Liver (tissue), 9 donors: ENCODE measurements around the gene PRR22. TPM values are rescaled to one million over a fixed set of nuclear protein-coding genes. Genes with fewer than 3 reads are reported as not detected.

Experiments used
- DNase-seq: peaks from one replicate; pipeline ENCODE4 v3.0.0-alpha.2; 2017; ENCODE audit warnings: low spot score
- H3K27ac ChIP-seq, 2 donors: one replicate each; pipeline ENCODE4 v1.7.0; 2013; ENCODE audit warnings: inconsistent platforms in 2 of 2, low read length in 2 of 2, control low read depth in 1 of 2, low read depth in 1 of 2, mild to moderate bottlenecking in 1 of 2
- H3K27me3 ChIP-seq, 4 donors: one replicate each; pipeline versions ENCODE4 v1.6.1 to v1.7.0; 2013; ENCODE audit warnings: low read length in 3 of 4, inconsistent platforms in 1 of 4, mild to moderate bottlenecking in 1 of 4, moderate library complexity in 1 of 4; ENCODE audit not compliant: control insufficient read depth in 4 of 4, insufficient read depth in 4 of 4
- H3K36me3 ChIP-seq, 4 donors: one replicate each; pipeline versions ENCODE4 v1.6.1 to v1.7.0; 2013; ENCODE audit warnings: low read length in 3 of 4, mild to moderate bottlenecking in 3 of 4, low read depth in 1 of 4, moderate library complexity in 1 of 4; ENCODE audit not compliant: control insufficient read depth in 4 of 4, insufficient read depth in 3 of 4
- H3K4me1 ChIP-seq, 4 donors: one replicate each; pipeline versions ENCODE4 v1.6.1 to v1.7.0; 2013; ENCODE audit warnings: low read length in 3 of 4, mild to moderate bottlenecking in 3 of 4, moderate library complexity in 1 of 4; ENCODE audit not compliant: control insufficient read depth in 4 of 4, insufficient read depth in 4 of 4
- H3K4me3 ChIP-seq, 3 donors: one replicate each; pipeline versions ENCODE4 v1.6.1 to v1.7.0; 2013; ENCODE audit warnings: low read length in 3 of 3, control low read depth in 1 of 3, low read depth in 1 of 3, mild to moderate bottlenecking in 1 of 3
- H3K9ac ChIP-seq, 2 donors: one replicate each; pipeline ENCODE4 v1.7.0; 2013; ENCODE audit warnings: low read length in 2 of 2, mild to moderate bottlenecking in 2 of 2, moderate library complexity in 2 of 2, control low read depth in 1 of 2, low read depth in 1 of 2
- H3K9me3 ChIP-seq, 4 donors: one replicate each; pipeline versions ENCODE4 v1.6.1 to v1.7.0; 2013; ENCODE audit warnings: low read length in 3 of 4; ENCODE audit not compliant: control insufficient read depth in 4 of 4
- ATF3 ChIP-seq: IDR thresholded peaks from 2 replicates; pipeline ENCODE4 v1.6.1; 2016; ENCODE audit warnings: antibody characterized with exemption
- CTCF ChIP-seq: fragments of 150-350 bp; IDR thresholded peaks from 2 replicates; pipeline ENCODE4 v1.5.1; 2017; ENCODE audit warnings: improper control_type of control experiment, low read depth, low read length; ENCODE audit not compliant: missing input control
- EGR1 ChIP-seq, 2 donors: IDR thresholded peaks; 2 replicates each; pipeline ENCODE4 v1.6.1; 2016 to 2018; ENCODE audit warnings: antibody characterized with exemption in 2 of 2, low read depth in 2 of 2
- FOXA1 ChIP-seq: IDR thresholded peaks from 2 replicates; pipeline ENCODE4 v1.6.1; 2016; ENCODE audit warnings: antibody characterized with exemption
- FOXA2 ChIP-seq: IDR thresholded peaks from 2 replicates; pipeline ENCODE4 v1.6.1; 2016; ENCODE audit warnings: antibody characterized with exemption
- GABPA ChIP-seq, 2 donors: IDR thresholded peaks in 1 of 2; conservative IDR thresholded peaks in 1 of 2; 2 replicates each; pipeline ENCODE4 v1.6.1; 2016; ENCODE audit warnings: antibody characterized with exemption in 2 of 2, mild to moderate bottlenecking in 1 of 2, moderate library complexity in 1 of 2
- HNF4A ChIP-seq, 2 donors: conservative IDR thresholded peaks; 2 replicates each; pipeline ENCODE4 v1.6.1; 2016; ENCODE audit warnings: antibody characterized with exemption in 2 of 2, mild to moderate bottlenecking in 2 of 2
- HNF4G ChIP-seq: IDR thresholded peaks from 2 replicates; pipeline ENCODE4 v1.6.1; 2016; ENCODE audit warnings: antibody characterized with exemption
- JUND ChIP-seq, 2 donors: IDR thresholded peaks; 2 replicates each; pipeline ENCODE4 v1.6.1; 2016; ENCODE audit warnings: antibody characterized with exemption in 2 of 2
- NR2F2 ChIP-seq: IDR thresholded peaks from 2 replicates; pipeline ENCODE4 v1.6.1; 2016; ENCODE audit warnings: antibody characterized with exemption
- RAD21 ChIP-seq, 2 donors: IDR thresholded peaks; 2 replicates each; pipeline ENCODE4 v1.6.1; 2016; ENCODE audit warnings: antibody characterized with exemption in 2 of 2, mild to moderate bottlenecking in 2 of 2
- RXRA ChIP-seq, 2 donors: IDR thresholded peaks; 2 replicates each; pipeline ENCODE4 v1.6.1; 2017 to 2018; ENCODE audit warnings: antibody characterized with exemption in 2 of 2, mild to moderate bottlenecking in 1 of 2
- SP1 ChIP-seq: IDR thresholded peaks from 2 replicates; pipeline ENCODE4 v1.6.1; 2018; ENCODE audit warnings: antibody characterized with exemption, mild to moderate bottlenecking
- TAF1 ChIP-seq: conservative IDR thresholded peaks from 2 replicates; pipeline ENCODE4 v1.6.1; 2016; ENCODE audit warnings: antibody characterized with exemption, mild to moderate bottlenecking
- YY1 ChIP-seq: IDR thresholded peaks from 2 replicates; pipeline ENCODE4 v1.6.1; 2016; ENCODE audit warnings: antibody characterized with exemption, mild to moderate bottlenecking
- WGBS: extraction: QIAGEN DNeasy Blood & Tissue Kit; methylation state at CpG from one replicate; pipeline ENCODE4 v1.1.7; 2013; 5-methylcytosine and 5-hydroxymethylcytosine counted together
- polyA plus RNA-seq, 2 donors: library from polyadenylated mRNA; stranded (reverse) in 1 of 2; unstranded in 1 of 2; fragments of 200-250 nt in 1 of 2; fragments of >200 nt in 1 of 2; fragmentation: Nextera tagmentation in 1 of 2; extraction: Ambion mirVana in 1 of 2; gene quantifications; one replicate each; pipeline versions ENCODE4 v1.2.1 to v1.2.3, GENCODE V29; 2013 to 2015
- total RNA-seq, 2 donors: library from RNA; depleted of rRNA; stranded (reverse); fragments of >200 nt; gene quantifications; one replicate each; pipeline ENCODE4 v1.2.3, GENCODE V29; 2014
- TF ChIP-seq, protein P1 (sequence below): IDR thresholded peaks from 2 replicates; pipeline ENCODE4 v1.6.1; 2016; ENCODE audit warnings: antibody characterized with exemption
- TF ChIP-seq, protein P2 (sequence below): IDR thresholded peaks from 2 replicates; pipeline ENCODE4 v1.6.1; 2016; ENCODE audit warnings: antibody characterized with exemption
- TF ChIP-seq, protein P3 (sequence below): IDR thresholded peaks from 2 replicates; pipeline ENCODE4 v1.6.1; 2016; ENCODE audit warnings: antibody characterized with exemption, mild to moderate bottlenecking
- donor health status: healthy.
- donor health status: healthy.
- donor health status: healthy.
- donor health status: healthy.
- donor health status: healthy.

The PRR22 gene
- total and polyA plus RNA-seq, 4 donors, result 0.40 to 1.6 (median 0.63) TPM

- Histone ChIP-seq H3K4me3 (peak overlapping the region; percentile 47 to 91 (median 67)), H3K9ac (peak overlapping the region in 1 of 2 donors; percentile 36), H3K36me3 (peaks cover 8 to 47% (median 27%) of the 10 kb centered on the region in 4 donors), H3K9me3 (no peaks in the 10 kb centered on the region), H3K4me1 (peaks cover 0 to 20% (median 8%) of the 10 kb centered on the region in 4 donors), H3K27me3 (no peaks in the 10 kb centered on the region), H3K27ac (peak overlapping the region; percentile 91 to 98)
- no peak for TF ChIP-seq NR2F2
- TF ChIP-seq FOXA2, result no peak
- TF ChIP-seq, protein P1, sequence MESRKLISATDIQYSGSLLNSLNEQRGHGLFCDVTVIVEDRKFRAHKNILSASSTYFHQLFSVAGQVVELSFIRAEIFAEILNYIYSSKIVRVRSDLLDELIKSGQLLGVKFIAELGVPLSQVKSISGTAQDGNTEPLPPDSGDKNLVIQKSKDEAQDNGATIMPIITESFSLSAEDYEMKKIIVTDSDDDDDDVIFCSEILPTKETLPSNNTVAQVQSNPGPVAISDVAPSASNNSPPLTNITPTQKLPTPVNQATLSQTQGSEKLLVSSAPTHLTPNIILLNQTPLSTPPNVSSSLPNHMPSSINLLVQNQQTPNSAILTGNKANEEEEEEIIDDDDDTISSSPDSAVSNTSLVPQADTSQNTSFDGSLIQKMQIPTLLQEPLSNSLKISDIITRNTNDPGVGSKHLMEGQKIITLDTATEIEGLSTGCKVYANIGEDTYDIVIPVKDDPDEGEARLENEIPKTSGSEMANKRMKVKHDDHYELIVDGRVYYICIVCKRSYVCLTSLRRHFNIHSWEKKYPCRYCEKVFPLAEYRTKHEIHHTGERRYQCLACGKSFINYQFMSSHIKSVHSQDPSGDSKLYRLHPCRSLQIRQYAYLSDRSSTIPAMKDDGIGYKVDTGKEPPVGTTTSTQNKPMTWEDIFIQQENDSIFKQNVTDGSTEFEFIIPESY, result no peak
- no peak for TF ChIP-seq JUND (IDR thresholded peaks at IDR 0.05)
- no peak for TF ChIP-seq FOXA1
- no peak for TF ChIP-seq HNF4A (conservative IDR thresholded peaks at IDR 0.05)
- no peak for TF ChIP-seq CTCF
- no peak for TF ChIP-seq TAF1
- TF ChIP-seq, protein P2, sequence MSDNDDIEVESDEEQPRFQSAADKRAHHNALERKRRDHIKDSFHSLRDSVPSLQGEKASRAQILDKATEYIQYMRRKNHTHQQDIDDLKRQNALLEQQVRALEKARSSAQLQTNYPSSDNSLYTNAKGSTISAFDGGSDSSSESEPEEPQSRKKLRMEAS, result no peak
- TF ChIP-seq HNF4G, result no peak
- TF ChIP-seq YY1, result no peak
- no peak for TF ChIP-seq SP1
- no peak for TF ChIP-seq ATF3
- no peak for TF ChIP-seq EGR1 (IDR thresholded peaks at IDR 0.05; ENCODE audit: low read depth in 2 of 2)
- TF ChIP-seq RXRA (IDR thresholded peaks at IDR 0.05), result no peak
- TF ChIP-seq, protein P3, sequence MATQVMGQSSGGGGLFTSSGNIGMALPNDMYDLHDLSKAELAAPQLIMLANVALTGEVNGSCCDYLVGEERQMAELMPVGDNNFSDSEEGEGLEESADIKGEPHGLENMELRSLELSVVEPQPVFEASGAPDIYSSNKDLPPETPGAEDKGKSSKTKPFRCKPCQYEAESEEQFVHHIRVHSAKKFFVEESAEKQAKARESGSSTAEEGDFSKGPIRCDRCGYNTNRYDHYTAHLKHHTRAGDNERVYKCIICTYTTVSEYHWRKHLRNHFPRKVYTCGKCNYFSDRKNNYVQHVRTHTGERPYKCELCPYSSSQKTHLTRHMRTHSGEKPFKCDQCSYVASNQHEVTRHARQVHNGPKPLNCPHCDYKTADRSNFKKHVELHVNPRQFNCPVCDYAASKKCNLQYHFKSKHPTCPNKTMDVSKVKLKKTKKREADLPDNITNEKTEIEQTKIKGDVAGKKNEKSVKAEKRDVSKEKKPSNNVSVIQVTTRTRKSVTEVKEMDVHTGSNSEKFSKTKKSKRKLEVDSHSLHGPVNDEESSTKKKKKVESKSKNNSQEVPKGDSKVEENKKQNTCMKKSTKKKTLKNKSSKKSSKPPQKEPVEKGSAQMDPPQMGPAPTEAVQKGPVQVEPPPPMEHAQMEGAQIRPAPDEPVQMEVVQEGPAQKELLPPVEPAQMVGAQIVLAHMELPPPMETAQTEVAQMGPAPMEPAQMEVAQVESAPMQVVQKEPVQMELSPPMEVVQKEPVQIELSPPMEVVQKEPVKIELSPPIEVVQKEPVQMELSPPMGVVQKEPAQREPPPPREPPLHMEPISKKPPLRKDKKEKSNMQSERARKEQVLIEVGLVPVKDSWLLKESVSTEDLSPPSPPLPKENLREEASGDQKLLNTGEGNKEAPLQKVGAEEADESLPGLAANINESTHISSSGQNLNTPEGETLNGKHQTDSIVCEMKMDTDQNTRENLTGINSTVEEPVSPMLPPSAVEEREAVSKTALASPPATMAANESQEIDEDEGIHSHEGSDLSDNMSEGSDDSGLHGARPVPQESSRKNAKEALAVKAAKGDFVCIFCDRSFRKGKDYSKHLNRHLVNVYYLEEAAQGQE, result no peak
- TF ChIP-seq RAD21 (IDR thresholded peaks at IDR 0.05), result no peak
- TF ChIP-seq GABPA (IDR thresholded peaks at IDR 0.05 in 1 of 2, conservative IDR thresholded peaks at IDR 0.05 in 1 of 2), result no peak
- DNase-seq, result no peak
- 82% methylated on average over 26 of the region's 26 CpGs for WGBS
Measured at GRCh38 chr19:5789886-5790558, 5.5 kb upstream of the PRR22 start.
